WI38 (cell line): ENCODE measurements around the gene ADARB1.

Experiments
- H3K4me3 ChIP-seq: 2 replicates; pipeline ENCODE4 v1.5.1; 2011; ENCODE audit warnings: low read depth, mild to moderate bottlenecking, control low read depth, low read length
- TF ChIP-seq, protein P1 (sequence below): IDR thresholded peaks from 2 replicates; pipeline ENCODE4 v1.5.1; 2012; ENCODE audit warnings: low read depth, mild to moderate bottlenecking, control low read depth, low read length

Gene ADARB1

DNA sequence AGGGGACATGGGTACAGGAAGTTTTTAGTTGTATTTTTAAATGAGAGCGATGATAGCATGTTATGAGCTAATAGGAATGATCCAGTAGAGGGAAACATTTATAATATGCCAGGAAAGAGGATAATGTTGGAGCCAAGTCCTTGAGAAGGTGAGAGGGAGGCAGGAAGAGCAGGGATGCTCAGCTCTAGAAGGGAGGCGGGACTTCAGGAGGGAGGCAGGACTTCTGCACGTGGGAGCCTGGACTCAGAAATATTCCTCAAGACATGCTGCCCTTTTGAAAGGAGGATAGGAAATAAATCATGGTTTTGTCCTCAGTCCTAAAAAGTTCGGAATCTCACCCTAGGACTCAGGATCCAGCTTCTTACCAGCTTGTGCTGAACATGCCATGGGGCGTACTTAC, 5.9 kb downstream of the ADARB1 start:
- no peak overlapping the region for H3K4me3 ChIP-seq
- TF ChIP-seq, protein P1, sequence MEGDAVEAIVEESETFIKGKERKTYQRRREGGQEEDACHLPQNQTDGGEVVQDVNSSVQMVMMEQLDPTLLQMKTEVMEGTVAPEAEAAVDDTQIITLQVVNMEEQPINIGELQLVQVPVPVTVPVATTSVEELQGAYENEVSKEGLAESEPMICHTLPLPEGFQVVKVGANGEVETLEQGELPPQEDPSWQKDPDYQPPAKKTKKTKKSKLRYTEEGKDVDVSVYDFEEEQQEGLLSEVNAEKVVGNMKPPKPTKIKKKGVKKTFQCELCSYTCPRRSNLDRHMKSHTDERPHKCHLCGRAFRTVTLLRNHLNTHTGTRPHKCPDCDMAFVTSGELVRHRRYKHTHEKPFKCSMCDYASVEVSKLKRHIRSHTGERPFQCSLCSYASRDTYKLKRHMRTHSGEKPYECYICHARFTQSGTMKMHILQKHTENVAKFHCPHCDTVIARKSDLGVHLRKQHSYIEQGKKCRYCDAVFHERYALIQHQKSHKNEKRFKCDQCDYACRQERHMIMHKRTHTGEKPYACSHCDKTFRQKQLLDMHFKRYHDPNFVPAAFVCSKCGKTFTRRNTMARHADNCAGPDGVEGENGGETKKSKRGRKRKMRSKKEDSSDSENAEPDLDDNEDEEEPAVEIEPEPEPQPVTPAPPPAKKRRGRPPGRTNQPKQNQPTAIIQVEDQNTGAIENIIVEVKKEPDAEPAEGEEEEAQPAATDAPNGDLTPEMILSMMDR: no peak

- TF ChIP-seq, protein P1: no peak
- H3K4me3 ChIP-seq: no peak overlapping the region
Measured at GRCh38 chr21:45080639-45081414, 6.4 kb downstream of the ADARB1 start.

GRCh38 chr21:45081636-45082035, 7.3 kb downstream of the ADARB1 start:
- H3K4me3 ChIP-seq: no peak overlapping the region
- TF ChIP-seq, protein P1: no peak

- TF ChIP-seq, protein P1: no peak
Measured at GRCh38 chr21:45082736-45083135, 8.4 kb downstream of the ADARB1 start.

GRCh38 chr21:45084121-45084520, 9.7 kb downstream of the ADARB1 start:
- TF ChIP-seq, protein P1: no peak
- no peak overlapping the region for H3K4me3 ChIP-seq

More at GRCh38 chr21:45082736-45083135, 8.4 kb downstream of the ADARB1 start:
- H3K4me3 ChIP-seq: no peak overlapping the region

GRCh38 chr21:45084881-45085536, 10.6 kb downstream of the ADARB1 start:
- TF ChIP-seq, protein P1: no peak
- H3K4me3 ChIP-seq: no peak overlapping the region

GRCh38 chr21:45085700-45086099, 11.3 kb downstream of the ADARB1 start:
- TF ChIP-seq, protein P1: no peak
- no peak overlapping the region for H3K4me3 ChIP-seq
